Central memory CD4-positive, alpha-beta T cell (primary cell): ENCODE results near the gene SERPIND1.
"Not testable (repeated sequence)": the region's sequence is repeated elsewhere in the genome, so short reads cannot be mapped to it uniquely, and the experiment has no call there.

Experiments used
- DNase-seq: peaks from one replicate; pipeline ENCODE4 v3.0.0; 2022

The SERPIND1 gene

DNA sequence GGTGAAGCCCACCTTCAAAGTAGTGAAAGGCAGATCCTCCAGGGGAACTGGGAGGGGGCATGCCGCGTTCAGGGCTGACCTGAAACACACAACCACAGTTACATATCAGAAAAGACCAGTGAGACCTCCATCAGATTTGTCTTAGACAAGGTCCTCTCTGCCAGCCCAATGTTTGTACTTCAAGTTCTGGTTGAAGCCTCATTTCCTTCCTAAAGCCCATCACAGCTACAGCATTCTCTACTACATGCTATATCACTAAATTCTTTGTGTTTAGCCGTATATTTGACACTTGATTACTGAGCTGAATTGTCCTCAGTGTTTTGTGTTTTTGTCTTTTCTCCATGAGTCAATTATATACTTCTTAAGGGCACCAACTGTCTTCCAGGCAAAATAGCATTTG is 44.6 kb downstream of the SERPIND1 start:
- no peak for DNase-seq

- DNase-seq, result no peak
These were observed 45.6 kb downstream of the SERPIND1 start for GRCh38 chr22:20819471-20819870.

GRCh38 chr22:20821717-20822239 is 47.9 kb downstream of the SERPIND1 start:
- not testable (repeated sequence) for DNase-seq

DNA sequence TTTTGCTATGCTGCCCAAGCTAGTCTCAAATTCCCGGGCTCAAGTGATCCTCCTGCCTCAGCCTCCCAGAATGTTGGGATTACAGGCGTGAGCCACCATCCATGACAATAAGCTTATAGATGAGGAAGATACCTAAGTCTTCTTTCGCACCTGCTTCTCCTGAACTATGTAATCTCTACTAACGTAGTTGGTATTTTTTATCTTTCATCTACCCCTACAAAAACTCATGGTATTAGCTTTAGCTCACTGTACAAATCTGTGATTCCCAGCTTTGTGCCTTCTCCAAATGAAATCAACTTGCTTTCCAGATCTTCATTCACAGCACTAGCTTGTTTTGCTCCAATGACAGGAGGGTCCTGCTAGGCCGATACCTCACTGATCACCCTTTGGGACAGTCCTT is 48.3 kb downstream of the SERPIND1 start:
- DNase-seq, result no peak

DNA sequence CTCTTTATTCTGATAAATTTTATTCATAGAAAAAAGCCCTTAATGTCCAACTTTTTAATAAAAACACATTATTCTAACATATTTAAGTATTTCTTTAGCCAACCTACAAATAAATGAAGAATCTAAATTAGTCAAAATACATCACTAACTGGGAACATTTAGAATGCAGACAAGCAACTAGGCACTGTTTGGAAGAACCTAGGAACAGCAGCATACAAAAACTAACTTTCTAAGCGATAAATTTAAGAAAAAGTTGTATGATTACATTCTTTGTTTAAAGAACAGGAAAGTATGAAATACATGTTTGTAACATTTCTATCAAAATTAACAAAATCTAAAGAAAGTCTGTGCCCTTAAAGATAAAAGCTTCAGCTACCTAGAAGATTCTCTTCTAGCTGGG is 49.4 kb downstream of the SERPIND1 start:
- DNase-seq, result no peak

- not testable (repeated sequence) for DNase-seq
These were observed 51.3 kb downstream of the SERPIND1 start for GRCh38 chr22:20825216-20825615.

DNA sequence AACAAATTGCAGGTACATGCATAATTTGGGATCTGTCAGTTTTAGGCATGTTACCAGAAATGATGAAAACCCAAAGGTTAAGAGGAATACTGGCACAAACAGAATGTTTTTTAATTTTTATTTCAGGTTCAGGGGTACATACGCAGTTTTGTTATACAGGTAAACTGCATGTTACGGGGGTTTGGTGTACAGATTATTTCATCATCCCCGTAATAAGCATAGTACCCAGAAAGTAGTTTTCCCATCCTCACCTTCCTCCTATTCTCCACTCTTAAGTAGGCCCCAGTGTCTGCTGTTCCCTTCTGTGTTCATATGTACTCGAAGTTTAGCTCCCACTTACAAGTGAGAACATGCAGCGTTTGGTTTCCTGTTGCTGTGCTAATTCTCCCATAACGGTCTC is 51.7 kb downstream of the SERPIND1 start:
- no peak for DNase-seq

DNA sequence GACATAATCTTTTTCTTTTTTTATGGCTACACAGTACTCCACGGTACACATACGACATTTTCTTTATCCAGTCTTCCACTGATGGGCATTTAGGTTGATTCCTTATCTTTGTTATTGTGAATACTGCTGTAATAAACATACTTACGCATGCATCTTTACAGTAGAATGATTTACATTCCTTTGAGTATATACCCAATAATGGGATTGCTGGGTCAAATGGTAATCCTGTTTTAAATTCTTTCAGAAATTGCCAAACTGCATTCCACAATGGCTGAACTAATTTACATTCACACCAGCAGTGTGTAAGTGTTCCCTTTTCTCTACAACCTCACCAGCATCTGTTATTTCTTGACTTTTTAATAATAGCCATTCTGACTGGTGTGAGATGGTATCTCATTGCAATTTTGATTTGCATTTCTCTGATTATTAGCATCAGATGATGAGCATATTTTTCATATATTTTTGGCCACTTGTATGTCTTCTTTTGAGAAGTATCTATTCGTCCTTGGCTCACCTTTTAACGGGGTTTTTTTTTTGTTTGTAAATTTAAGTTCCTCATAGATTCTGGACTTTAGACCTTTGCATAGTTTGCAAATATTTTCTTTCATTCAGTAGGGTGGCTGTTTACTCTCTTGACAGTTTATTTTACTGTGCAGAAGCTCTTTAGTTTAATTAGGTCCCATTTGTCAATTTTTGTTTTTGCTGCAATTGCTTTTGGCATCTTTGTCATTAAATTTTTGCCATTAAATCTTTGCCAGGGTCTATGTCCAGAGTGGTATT is 52.6 kb downstream of the SERPIND1 start:
- DNase-seq, result not testable (repeated sequence)

- DNase-seq, result no peak
These were observed 55.7 kb downstream of the SERPIND1 start for GRCh38 chr22:20829491-20830134.

DNA sequence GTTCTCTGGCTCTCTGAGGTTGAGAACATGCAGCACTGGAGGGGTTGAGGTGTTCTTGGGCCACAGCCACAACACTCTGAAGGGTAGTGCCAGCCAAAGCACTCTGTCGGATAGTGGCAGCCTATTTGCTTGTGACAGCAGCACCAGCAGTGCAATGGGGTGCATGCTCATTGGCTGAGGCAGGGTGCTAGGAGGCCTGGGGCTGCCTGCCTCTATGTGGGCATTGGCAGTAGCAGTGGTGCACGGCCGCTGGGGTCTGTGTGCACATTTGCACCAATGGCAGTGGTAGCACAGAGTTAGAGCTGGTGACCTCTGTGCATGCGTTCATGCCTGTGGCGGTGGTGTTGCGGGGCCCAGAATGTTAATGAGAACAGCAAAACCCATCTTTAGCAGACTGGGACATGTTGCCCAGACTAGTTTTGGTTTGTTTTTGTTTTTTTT is 59.3 kb downstream of the SERPIND1 start:
- DNase-seq, result no peak

DNA sequence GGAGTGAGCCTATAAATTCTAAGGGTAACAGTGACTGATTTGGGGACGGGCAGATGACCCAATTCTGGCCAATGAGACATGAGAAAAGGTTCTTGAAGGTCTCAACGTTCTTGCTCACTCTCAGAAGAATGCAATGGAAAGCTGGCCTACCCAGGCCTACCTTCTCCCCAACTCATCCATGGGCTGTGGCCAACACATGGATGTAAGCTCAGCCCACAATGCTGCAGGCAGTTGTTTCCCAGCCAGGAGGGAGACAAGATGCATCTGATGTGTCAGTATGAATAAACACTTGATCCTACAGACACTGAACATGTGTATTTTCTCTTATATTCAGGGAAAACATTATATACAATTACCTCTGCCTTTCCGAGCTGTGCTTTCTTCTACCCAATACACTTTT is 60.3 kb downstream of the SERPIND1 start:
- no peak for DNase-seq

- no peak for DNase-seq
These were observed 60.8 kb downstream of the SERPIND1 start for GRCh38 chr22:20834725-20835124.
